Activated CD4-positive, alpha-beta T cell treated with anti-CD3 and anti-CD28 coated beads for 36 hours (primary cell): ENCODE measurements around the gene CDH2. TPM values are rescaled to one million over a fixed set of nuclear protein-coding genes. Genes with fewer than 3 reads are reported as not detected.

Source experiments
- ATAC-seq: fragments of 200-7000 bp; cut with Tn5 transposase; one replicate; pipeline ENCODE4 v1.10.0; 2021; ENCODE audit warnings: mild to moderate bottlenecking, moderate library complexity
- CTCF ChIA-PET: fragments of 350-600 bp; sonication (Branson Sonifier 250); formaldehyde crosslinking; loops from one replicate; lab custom pipeline; 2021; ENCODE audit warnings: antibody characterized with exemption; lab: Charles Lee
- POLR2A ChIA-PET: fragments of 350-600 bp; sonication (Branson Sonifier 250); formaldehyde crosslinking; loops from one replicate; lab custom pipeline; 2021; ENCODE audit warnings: antibody characterized with exemption, inconsistent platforms; lab: Charles Lee
- DNase-seq: peaks from one replicate; pipeline ENCODE4 v3.0.0-alpha.2; 2020
- H3K27ac Mint-ChIP-seq: one replicate; pipeline ENCODE4 v1.8.0; 2021; ENCODE audit warnings: mixed read lengths
- H3K27me3 Mint-ChIP-seq: one replicate; pipeline ENCODE4 v1.8.0; 2021; ENCODE audit warnings: mixed read lengths
- H3K36me3 Mint-ChIP-seq: one replicate; pipeline ENCODE4 v1.8.0; 2021; ENCODE audit warnings: low read depth, mixed read lengths
- H3K4me1 Mint-ChIP-seq: one replicate; pipeline ENCODE4 v1.8.0; 2021; ENCODE audit warnings: mixed read lengths
- H3K4me3 Mint-ChIP-seq: one replicate; pipeline ENCODE4 v1.8.0; 2021; ENCODE audit warnings: mild to moderate bottlenecking, moderate library complexity, mixed read lengths
- H3K9me3 Mint-ChIP-seq: one replicate; pipeline ENCODE4 v1.8.0; 2021; ENCODE audit warnings: low read depth, mixed read lengths
- intact Hi-C, 2 experiments: fragments of 100-400 bp; cut with DNase I in 1 of 2; cut with micrococcal nuclease in 1 of 2; formaldehyde crosslinking; loops; one replicate each; pipeline versions ENCODE4 v1.14.2 to v1.15.1; 2022 to 2024; cut with DNase I, micrococcal nuclease
- total RNA-seq, 2 experiments: library from RNA; stranded (reverse); gene quantifications; one replicate each; pipeline ENCODE4 v1.2.3, GENCODE V29; 2021

CDH2 gene
- total RNA-seq, 2 experiments from 2014 or later: not detected

DNA sequence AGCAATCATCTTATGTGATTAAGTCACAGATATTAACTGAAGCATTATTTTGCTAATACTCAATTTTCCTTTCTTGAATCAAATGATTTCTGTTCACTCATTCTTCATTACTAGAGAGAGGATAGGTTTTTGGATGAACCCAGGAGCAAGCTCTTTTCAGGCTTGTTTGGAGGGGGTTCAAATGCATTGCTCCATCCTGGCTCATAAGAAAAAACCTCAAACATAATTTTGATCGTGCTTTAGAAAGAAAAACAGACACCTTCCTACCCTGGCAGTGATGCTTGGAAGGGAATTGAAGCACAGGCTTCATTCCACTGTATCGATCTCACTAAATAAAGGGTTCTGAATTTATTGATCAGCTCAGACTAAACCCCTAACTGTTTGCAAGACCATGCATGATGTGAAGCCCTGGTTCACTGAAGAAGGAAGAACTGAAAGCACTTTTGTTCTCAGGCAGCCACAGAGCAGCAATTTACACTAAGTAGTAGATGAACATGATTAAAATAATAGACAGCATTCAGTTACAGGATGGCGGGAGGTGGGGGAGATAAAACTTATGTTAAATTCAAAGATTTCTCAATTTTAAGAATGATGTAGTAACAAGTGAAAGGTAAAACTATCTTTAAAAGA lies 53.4 kb downstream of the CDH2 start:
- no peaks in the 10 kb centered on the region for H3K4me1 Mint-ChIP-seq
- intact Hi-C loops: loop anchor here in 1 of 2 experiments (10.0 kb wide), 1 partner anchor 59 kb away; no protein-coding TSS in a partner anchor

DNA sequence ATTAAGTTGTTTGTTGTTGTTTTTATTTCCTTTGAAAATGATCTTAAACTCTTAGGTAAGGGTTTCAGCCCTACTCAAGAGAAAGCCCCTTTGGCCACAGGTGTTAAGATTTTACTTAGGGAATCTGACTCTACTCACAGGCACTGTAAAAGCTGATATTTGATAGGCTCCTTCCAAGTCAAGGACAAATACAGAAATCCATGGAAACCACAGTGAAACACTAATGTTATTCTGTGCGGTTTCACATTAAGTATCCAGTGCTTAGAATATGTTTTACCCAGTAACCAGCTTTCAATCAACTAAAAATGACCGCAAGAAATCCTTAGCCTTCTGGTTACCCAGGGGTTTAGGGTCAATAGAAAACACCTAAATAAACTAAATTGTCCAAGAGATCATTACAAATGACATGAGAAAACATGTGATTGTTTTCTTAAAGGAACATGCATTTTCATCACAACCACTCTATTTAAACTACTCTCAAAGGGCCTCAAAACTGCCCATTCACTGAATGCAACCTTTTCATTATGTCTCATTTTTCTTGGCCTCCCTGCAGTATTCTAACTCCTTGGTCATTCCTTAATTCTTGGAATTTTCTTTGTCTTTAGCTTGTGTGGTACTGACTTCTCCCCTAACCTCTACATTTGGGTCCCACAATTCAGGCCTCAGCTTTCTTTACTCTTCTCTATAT lies 56.0 kb downstream of the CDH2 start:
- intact Hi-C loops: loop anchor here in 1 of 2 experiments (10.0 kb wide), 1 partner anchor 56 kb away; no protein-coding TSS in a partner anchor
- ATAC-seq: no peak
- H3K4me3 Mint-ChIP-seq: no peak overlapping the region
- H3K36me3 Mint-ChIP-seq: no peaks in the 10 kb centered on the region
- H3K27me3 Mint-ChIP-seq: no peaks in the 10 kb centered on the region
- DNase-seq: no peak
- no peaks in the 10 kb centered on the region for H3K9me3 Mint-ChIP-seq
- H3K4me1 Mint-ChIP-seq: no peaks in the 10 kb centered on the region
- POLR2A ChIA-PET: no interaction called here
- CTCF ChIA-PET: no interaction called here
- H3K27ac Mint-ChIP-seq: no peak overlapping the region

More for the DNA sequence above, 53.4 kb downstream of the CDH2 start:
- H3K4me3 Mint-ChIP-seq: no peak overlapping the region
- ChIA-PET POLR2A (no interaction called here), CTCF (no interaction called here)
- no peak overlapping the region for H3K27ac Mint-ChIP-seq
- no peaks in the 10 kb centered on the region for H3K27me3 Mint-ChIP-seq
- no peaks in the 10 kb centered on the region for H3K9me3 Mint-ChIP-seq
- no peaks in the 10 kb centered on the region for H3K36me3 Mint-ChIP-seq
- ATAC-seq (no peak), DNase-seq (no peak)

DNA sequence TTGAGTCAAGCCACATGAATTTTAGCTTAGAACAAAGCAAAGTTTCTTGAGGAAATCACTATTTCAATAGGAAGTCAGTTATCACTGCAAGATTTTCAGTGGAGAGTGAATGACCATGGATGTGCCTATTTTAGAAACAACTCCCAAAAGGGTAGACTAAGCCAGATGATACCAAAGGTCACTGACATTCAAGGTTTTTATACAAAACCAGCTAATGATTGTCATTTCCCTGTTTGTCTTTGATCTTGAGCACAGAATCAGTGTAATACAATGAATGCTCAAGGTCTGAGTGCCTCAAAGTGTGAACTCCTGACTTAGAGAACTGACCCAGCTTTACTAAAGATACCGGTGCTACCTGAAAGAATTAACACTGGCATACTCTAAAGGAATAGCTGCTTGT lies 60.5 kb downstream of the CDH2 start:
- intact Hi-C loops: no loop called here
- H3K27me3 Mint-ChIP-seq: no peaks in the 10 kb centered on the region
- H3K9me3 Mint-ChIP-seq: no peaks in the 10 kb centered on the region
- no peaks in the 10 kb centered on the region for H3K4me1 Mint-ChIP-seq
- ATAC-seq (no peak), DNase-seq (no peak)
- ChIA-PET POLR2A (no interaction called here), CTCF (no interaction called here)
- no peak overlapping the region for H3K4me3 Mint-ChIP-seq
- no peak overlapping the region for H3K27ac Mint-ChIP-seq
- no peaks in the 10 kb centered on the region for H3K36me3 Mint-ChIP-seq

DNA sequence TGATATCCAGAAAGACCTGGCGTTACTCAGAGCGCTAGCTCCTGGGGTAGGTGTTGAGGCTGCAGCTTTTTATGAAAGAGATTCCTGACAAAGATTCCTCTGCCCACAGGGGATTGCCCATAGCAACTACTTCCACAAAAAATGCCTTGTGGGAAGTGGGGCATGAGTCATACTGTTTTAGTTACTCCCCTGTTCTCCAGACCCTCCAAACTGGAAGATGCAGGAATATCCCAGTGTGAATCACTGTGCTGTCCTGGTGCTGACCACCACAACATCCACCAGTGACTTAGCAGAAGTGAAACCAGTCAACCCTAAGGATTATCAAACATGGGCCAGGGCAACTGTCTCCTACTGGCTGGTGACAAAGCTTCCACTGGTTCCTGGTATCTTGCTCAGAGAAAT lies 61.8 kb downstream of the CDH2 start:
- ChIA-PET CTCF (no interaction called here), POLR2A (no interaction called here)
- DNase-seq (no peak), ATAC-seq (no peak)
- no peak overlapping the region for H3K27ac Mint-ChIP-seq
- no peak overlapping the region for H3K4me3 Mint-ChIP-seq
- no peaks in the 10 kb centered on the region for H3K36me3 Mint-ChIP-seq
- H3K27me3 Mint-ChIP-seq: no peaks in the 10 kb centered on the region
- intact Hi-C loops: no loop called here
- no peaks in the 10 kb centered on the region for H3K9me3 Mint-ChIP-seq
- H3K4me1 Mint-ChIP-seq: no peaks in the 10 kb centered on the region

DNA sequence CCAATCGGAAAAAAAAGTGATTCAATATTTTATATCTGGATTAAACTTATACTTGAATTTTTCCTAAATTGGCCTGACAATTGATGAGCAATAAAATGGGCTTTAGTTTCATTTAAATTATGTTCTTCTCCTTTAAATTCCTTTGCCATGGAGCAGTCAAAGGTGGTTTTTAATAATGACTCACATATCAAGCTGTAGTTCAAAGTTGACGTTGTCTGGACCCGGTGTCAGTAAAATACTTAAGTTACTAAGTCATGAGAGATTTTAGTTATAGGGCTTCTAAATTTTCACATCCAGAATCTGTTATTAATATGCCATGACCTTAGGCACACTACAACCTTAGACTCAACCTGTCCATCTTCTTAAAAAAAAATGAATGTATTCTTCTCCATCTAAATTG lies 62.5 kb downstream of the CDH2 start:
- ChIA-PET CTCF (no interaction called here), POLR2A (no interaction called here)
- Mint-ChIP-seq H3K9me3 (no peaks in the 10 kb centered on the region), H3K4me3 (no peak overlapping the region), H3K27me3 (no peaks in the 10 kb centered on the region), H3K27ac (no peak overlapping the region), H3K4me1 (no peaks in the 10 kb centered on the region), H3K36me3 (no peaks in the 10 kb centered on the region)
- ATAC-seq: no peak
- no peak for DNase-seq
- intact Hi-C loops: no loop called here

DNA sequence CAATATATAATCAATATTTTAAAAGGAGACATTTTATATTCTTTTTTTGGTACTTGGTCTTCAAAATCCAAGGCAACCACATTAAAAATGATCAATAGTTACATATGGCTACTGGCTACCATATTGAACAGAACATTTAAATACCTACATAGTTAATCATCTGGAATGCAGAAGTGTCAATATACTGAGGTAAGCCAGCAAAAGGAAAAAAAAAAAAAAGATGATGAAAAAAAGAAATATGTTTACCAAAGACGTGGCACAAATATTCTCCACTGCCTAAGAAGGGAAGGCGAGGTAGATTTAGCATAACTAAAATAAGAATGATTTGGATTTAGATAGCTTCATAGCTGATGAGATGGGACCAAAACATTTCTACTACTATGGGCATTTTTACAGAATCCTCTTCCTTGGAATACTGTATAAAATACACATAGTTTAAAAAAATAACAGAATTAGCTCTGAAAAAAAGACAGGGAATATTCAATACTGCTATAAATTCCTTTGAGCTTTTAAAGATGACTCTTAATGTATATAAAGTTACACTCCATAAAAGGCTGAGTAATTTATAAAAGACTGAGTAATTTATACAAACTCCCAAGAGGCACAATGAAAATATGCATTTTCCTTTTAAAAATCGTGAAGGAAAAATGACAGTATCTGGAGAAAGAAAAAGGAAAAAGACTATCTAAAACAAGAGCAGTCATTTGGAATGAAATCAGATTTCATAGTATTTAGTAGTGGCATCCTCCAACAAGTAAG lies 63.5 kb downstream of the CDH2 start:
- Mint-ChIP-seq H3K9me3 (no peaks in the 10 kb centered on the region), H3K27me3 (no peaks in the 10 kb centered on the region), H3K4me3 (no peak overlapping the region), H3K4me1 (no peaks in the 10 kb centered on the region), H3K36me3 (no peaks in the 10 kb centered on the region), H3K27ac (no peak overlapping the region)
- ChIA-PET POLR2A (no interaction called here), CTCF (no interaction called here)
- no peak for ATAC-seq
- no peak for DNase-seq
- intact Hi-C loops: no loop called here

DNA sequence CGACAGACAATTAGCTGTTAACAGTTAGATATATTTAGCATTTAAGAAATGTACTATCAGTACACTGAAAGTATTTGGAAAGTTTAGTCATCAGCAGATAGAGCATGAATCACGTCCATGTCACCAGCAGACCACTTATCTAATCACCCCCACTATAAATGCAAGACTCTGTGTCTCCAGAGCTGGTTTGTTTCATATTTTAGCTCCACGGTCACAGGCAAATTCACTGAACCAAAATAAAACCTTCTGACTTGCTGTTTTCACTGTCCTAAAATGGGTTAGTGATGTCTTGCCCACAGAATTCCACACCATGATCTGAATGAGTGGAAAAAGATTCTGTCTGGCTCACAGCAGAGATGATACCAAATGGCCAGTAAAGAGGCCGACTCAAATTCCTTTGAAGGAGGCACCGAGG lies 64.9 kb downstream of the CDH2 start:
- no peak for DNase-seq
- H3K27me3 Mint-ChIP-seq: no peaks in the 10 kb centered on the region
- no peak overlapping the region for H3K4me3 Mint-ChIP-seq
- intact Hi-C loops: no loop called here
- ATAC-seq: no peak
- no peaks in the 10 kb centered on the region for H3K36me3 Mint-ChIP-seq
- no peaks in the 10 kb centered on the region for H3K9me3 Mint-ChIP-seq
- CTCF ChIA-PET: no interaction called here
- POLR2A ChIA-PET: no interaction called here
- H3K4me1 Mint-ChIP-seq: no peaks in the 10 kb centered on the region
- no peak overlapping the region for H3K27ac Mint-ChIP-seq

DNA sequence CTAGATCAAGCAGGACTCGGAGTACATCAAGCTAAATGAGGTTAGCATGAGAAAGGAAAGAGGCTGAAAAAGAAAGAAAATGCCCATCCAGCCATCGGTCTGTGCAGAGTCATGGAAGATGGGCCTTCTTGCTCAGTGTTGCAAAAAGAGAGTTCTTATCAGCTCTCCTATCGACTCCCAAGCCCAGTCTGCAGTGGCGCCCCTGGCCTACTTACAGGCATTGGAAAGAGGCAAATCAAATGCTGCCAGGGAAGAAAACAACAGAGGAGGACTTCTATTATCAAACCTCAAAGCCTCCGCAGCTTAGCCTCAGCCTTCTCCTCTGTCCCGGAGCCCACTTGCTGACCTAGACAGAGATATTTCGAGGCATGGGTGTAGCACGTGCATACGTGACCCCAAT lies 66.0 kb downstream of the CDH2 start:
- Mint-ChIP-seq H3K4me1 (no peaks in the 10 kb centered on the region), H3K27me3 (no peaks in the 10 kb centered on the region), H3K27ac (no peak overlapping the region), H3K4me3 (no peak overlapping the region), H3K9me3 (no peaks in the 10 kb centered on the region), H3K36me3 (no peaks in the 10 kb centered on the region)
- intact Hi-C loops: no loop called here
- ATAC-seq (no peak), DNase-seq (no peak)
- ChIA-PET POLR2A (no interaction called here), CTCF (no interaction called here)

DNA sequence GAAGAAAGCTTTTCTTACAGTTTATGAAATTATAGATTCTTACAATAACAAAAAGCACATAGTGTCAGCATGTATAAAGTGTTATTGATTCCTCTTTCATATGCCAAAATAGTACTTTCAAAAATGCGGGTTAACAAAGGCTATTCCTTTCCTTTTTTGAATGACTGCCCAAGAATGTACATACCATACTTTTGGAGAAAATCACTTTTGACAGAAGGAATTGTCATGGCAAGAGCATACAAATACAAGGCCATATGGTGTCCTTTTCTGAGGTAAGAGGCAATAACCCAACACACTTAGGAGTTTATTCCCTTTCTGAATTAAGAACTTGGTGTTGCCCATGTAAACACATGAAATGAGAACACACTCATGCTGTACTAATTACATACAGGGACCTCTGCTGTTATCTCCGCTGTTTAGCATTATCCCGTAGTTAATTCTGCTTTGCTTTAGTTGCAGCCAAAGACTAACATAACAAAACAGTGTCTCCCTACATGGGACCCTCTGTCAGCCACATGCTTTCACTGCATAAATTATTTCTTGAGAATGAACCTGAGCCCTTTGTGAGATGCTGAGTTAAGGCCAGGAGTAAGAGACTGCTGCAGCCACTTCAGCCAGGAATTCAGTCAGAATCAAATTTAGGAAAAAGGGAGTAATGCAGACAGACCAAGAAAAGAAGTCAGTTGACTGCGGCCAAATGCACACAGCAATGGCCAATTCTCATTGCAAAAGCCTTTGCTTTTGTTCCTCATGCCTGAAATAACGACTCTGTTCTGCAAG lies 67.0 kb downstream of the CDH2 start:
- no peak for DNase-seq
- Mint-ChIP-seq H3K9me3 (no peaks in the 10 kb centered on the region), H3K27me3 (no peaks in the 10 kb centered on the region), H3K36me3 (no peaks in the 10 kb centered on the region), H3K27ac (no peak overlapping the region), H3K4me1 (no peaks in the 10 kb centered on the region), H3K4me3 (no peak overlapping the region)
- ChIA-PET CTCF (interaction anchor here (0.9 kb wide), 1 partner anchor 12 kb away, joined by 3 read pairs; no protein-coding TSS in a partner anchor), POLR2A (no interaction called here)
- intact Hi-C loops: no loop called here
- ATAC-seq: no peak

DNA sequence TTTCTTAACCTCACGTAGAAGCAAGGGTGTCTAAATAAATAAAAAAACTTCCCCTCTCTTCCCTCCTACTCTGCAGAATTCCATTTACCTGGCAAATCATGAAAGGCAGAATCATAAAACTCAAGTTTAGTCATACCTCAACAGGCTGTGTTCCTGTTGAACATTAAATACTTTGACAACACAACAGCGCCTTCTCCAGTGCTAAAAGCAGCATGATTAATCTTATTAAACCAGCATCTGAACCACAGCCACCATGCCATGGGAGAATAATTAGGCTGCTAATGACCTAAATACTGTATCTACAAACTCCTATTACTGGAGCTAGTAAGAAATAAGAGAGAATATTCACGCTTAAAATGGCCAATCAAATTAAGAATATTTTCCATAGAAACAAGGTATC lies 68.1 kb downstream of the CDH2 start:
- DNase-seq (no peak), ATAC-seq (no peak)
- ChIA-PET CTCF (no interaction called here), POLR2A (no interaction called here)
- Mint-ChIP-seq H3K27me3 (no peaks in the 10 kb centered on the region), H3K4me3 (no peak overlapping the region), H3K9me3 (no peaks in the 10 kb centered on the region), H3K27ac (no peak overlapping the region), H3K4me1 (no peaks in the 10 kb centered on the region), H3K36me3 (no peaks in the 10 kb centered on the region)
- intact Hi-C loops: no loop called here

DNA sequence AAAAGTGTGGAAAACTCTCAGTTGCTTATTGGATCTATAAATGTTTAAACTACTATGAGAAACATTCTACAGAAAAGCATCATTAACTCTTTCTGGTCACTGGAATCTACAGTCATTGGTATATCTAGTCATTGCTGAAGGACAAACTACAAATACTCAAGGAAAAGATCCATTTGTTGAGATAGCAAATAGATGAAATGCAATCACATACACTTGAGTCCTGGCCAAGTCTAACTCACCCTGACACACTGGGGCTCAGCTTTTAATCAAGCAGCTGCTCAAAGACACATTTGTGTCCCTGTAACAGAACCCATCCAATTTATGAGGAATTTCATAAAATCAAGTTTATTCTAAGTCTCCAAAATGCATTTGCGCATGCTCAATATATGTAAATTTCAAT lies 68.7 kb downstream of the CDH2 start:
- ChIA-PET CTCF (interaction anchor here (0.7 kb wide), 1 partner anchor 37 kb away, joined by 3 read pairs; no protein-coding TSS in a partner anchor), POLR2A (no interaction called here)
- no peaks in the 10 kb centered on the region for H3K27me3 Mint-ChIP-seq
- DNase-seq: no peak
- H3K9me3 Mint-ChIP-seq: no peaks in the 10 kb centered on the region
- no peaks in the 10 kb centered on the region for H3K4me1 Mint-ChIP-seq
- H3K27ac Mint-ChIP-seq: no peak overlapping the region
- intact Hi-C loops: no loop called here
- no peak for ATAC-seq
- no peak overlapping the region for H3K4me3 Mint-ChIP-seq
- H3K36me3 Mint-ChIP-seq: no peaks in the 10 kb centered on the region
